Right lung (tissue), 5 donors: ENCODE measurements around the gene TAAR8. TPM values are rescaled to one million over a fixed set of nuclear protein-coding genes. Genes with fewer than 3 reads are reported as not detected.
"Not testable (repeated sequence)": the region's sequence is repeated elsewhere in the genome, so short reads cannot be mapped to it uniquely, and the experiment has no call there.

Source experiments
- DNase-seq, 2 donors: peaks; one replicate each; pipeline ENCODE4 v3.0.0-alpha.2; 2013
- polyA plus RNA-seq, 5 donors: library from polyadenylated mRNA; unstranded; fragments of 120-200 nt; gene quantifications; one replicate each; pipeline versions ENCODE4 v1.2.1 to v1.2.3, GENCODE V29; 2013; ENCODE audit warnings: inconsistent platforms in 1 of 5, low replicate concordance in 1 of 5; ENCODE audit not compliant: insufficient read length in 5 of 5, insufficient read depth in 1 of 5

TAAR8 gene
- polyA plus RNA-seq, 5 donors: not detected

- no peak for DNase-seq
These were observed 7.6 kb upstream of the TAAR8 start for GRCh38 chr6:132544826-132545225.

- no peak for DNase-seq
These were observed 3.6 kb upstream of the TAAR8 start for GRCh38 chr6:132548746-132549463.

- no peak for DNase-seq
These were observed 1.3 kb upstream of the TAAR8 start for GRCh38 chr6:132551214-132551613.

GRCh38 chr6:132560087-132560486 is 7.6 kb downstream of the TAAR8 start:
- DNase-seq: not testable (repeated sequence)

- no peak for DNase-seq
These were observed 13.9 kb downstream of the TAAR8 start for GRCh38 chr6:132566404-132566803.

- no peak for DNase-seq
These were observed 15.1 kb downstream of the TAAR8 start for GRCh38 chr6:132567566-132567965.

- DNase-seq: no peak
These were observed 16.1 kb downstream of the TAAR8 start for GRCh38 chr6:132568611-132569010.

- no peak for DNase-seq
These were observed 16.7 kb downstream of the TAAR8 start for GRCh38 chr6:132569170-132569569.

- DNase-seq: no peak
These were observed 17.8 kb downstream of the TAAR8 start, which contains the start of gene TAAR6 for GRCh38 chr6:132570221-132570777. TAAR6 (plus strand) TSS chr6:132570322; CDS start chr6:132570322, 0 bp downstream.

- no peak for DNase-seq
These were observed 19.3 kb downstream of the TAAR8 start for GRCh38 chr6:132571774-132572173.

- DNase-seq: no peak
These were observed 32.2 kb downstream of the TAAR8 start for GRCh38 chr6:132584698-132585097.

GRCh38 chr6:132587424-132587823 is 35.0 kb downstream of the TAAR8 start:
- no peak for DNase-seq

- no peak for DNase-seq
These were observed 37.0 kb downstream of the TAAR8 start, which contains the start of gene TAAR5 for GRCh38 chr6:132589454-132589853. TAAR5 (minus strand) TSS chr6:132589741; CDS start chr6:132589686, 55 bp downstream.

- DNase-seq: no peak
These were observed 37.9 kb downstream of the TAAR8 start for GRCh38 chr6:132590362-132590761.

GRCh38 chr6:132592855-132593254 is 40.4 kb downstream of the TAAR8 start:
- no peak for DNase-seq

GRCh38 chr6:132596201-132596600 is 43.7 kb downstream of the TAAR8 start:
- no peak for DNase-seq

GRCh38 chr6:132598473-132598872 is 46.0 kb downstream of the TAAR8 start:
- no peak for DNase-seq

GRCh38 chr6:132600900-132601299 is 48.4 kb downstream of the TAAR8 start:
- DNase-seq: not testable (repeated sequence)

Other genes starting within 250 kb of the TAAR8 start
- 10 to 100 TPM; 53.6 to 85.6 (median 59.4) TPM for gene MOXD1, start 151.2 kb upstream of the TAAR8 start, polyA plus RNA-seq
- gene STX7, start 39.6 kb upstream of the TAAR8 start, polyA plus RNA-seq: 10 to 100 TPM; 41.9 to 73.5 (median 62.6) TPM
- not detected for gene TAAR9, start 14.4 kb upstream of the TAAR8 start, polyA plus RNA-seq
- gene TAAR6, start 17.6 kb downstream of the TAAR8 start, polyA plus RNA-seq: not detected
- not detected for gene TAAR5, start 37.1 kb downstream of the TAAR8 start, polyA plus RNA-seq
- not detected for gene TAAR2, start 71.6 kb downstream of the TAAR8 start, polyA plus RNA-seq
- gene TAAR1, start 106.5 kb downstream of the TAAR8 start, polyA plus RNA-seq: under 1 TPM in 1 of 5 donors, not detected in 4; 0.21 TPM
- gene VNN1, start 161.4 kb downstream of the TAAR8 start, polyA plus RNA-seq: under 1 TPM; 0.24 to 0.46 (median 0.34) TPM
- 1 to 10 TPM; 1.0 to 2.2 (median 1.3) TPM for gene VNN2, start 205.2 kb downstream of the TAAR8 start, polyA plus RNA-seq
- gene SLC18B1, start 246.0 kb downstream of the TAAR8 start, polyA plus RNA-seq: 10 to 100 TPM; 19.1 to 29.1 (median 26.7) TPM